ENCODE measurements around the gene TMEM59L. TPM values are rescaled to one million over a fixed set of nuclear protein-coding genes. Genes with fewer than 3 reads are reported as not detected.

Gene TMEM59L
- total and polyA plus RNA-seq, 2 of the 13 experiments (the other 11 are each of a cell fraction or from before 2014, with no cell fraction given), result 0.97 to 5.5 TPM

DNA sequence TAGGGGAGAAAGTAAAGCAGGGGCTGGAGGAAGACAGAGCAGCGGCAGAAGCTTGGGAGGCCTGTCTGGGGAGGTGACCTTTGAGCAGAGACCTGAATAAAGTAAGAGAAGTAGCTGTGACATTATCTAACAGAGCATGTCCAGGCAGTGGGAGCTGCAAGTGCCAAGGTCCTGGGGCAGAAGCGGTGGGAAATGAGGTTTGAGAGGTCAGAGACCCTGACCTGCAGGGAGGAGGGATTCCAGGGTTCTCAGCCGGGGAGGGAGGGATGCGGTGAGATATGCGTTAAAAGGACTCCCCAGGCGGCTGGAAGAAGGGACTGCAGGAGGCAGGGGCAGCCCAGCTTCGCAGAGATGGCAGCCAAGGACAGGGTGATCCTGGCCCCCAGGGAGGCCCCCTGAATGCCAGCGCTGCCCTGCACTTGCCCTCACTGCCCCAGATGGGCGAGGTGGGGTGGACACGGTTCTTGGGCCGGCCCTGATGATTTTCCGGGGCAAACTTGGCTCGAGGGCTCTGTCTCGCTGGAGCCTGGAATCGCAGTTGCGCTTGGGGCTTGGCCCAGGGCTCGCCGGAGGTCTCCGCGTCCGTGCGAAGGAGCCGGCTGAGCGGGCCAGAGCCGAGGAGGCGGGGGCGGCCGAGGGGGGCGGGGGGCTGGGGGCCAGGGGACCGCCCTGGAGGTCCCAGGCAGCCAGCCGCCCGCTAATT is 9.3 kb upstream of the TMEM59L start (continued):
- TF ChIP-seq ZNF547 (CRISPR knock-in tag; IDR thresholded peaks at IDR 0.05) (0 out of 2 replicates have a peak, but pooled peaks have one; percentile 29), ZNF841 (CRISPR knock-in tag; IDR thresholded peaks at IDR 0.05; ENCODE audit: borderline replicate concordance) (no peak), NR2F6 (IDR thresholded peaks at IDR 0.05) (peak; percentile 84), NR2F6 (CRISPR knock-in tag; IDR thresholded peaks at IDR 0.05) (peak; percentile 81), GABPB1 (CRISPR knock-in tag; IDR thresholded peaks at IDR 0.05) (no peak), MIER2 (CRISPR knock-in tag; IDR thresholded peaks at IDR 0.05) (no peak), TCF7 (IDR thresholded peaks at IDR 0.05; ENCODE audit: low read depth) (no peak), ZNF768 (CRISPR knock-in tag; IDR thresholded peaks at IDR 0.05) (no peak), TGIF2 (CRISPR knock-in tag; IDR thresholded peaks at IDR 0.05) (no peak), THAP11 (CRISPR knock-in tag; IDR thresholded peaks at IDR 0.05) (no peak), HNF4A (CRISPR knock-in tag; IDR thresholded peaks at IDR 0.05) (peak; percentile 54), ZNF468 (CRISPR knock-in tag; IDR thresholded peaks at IDR 0.05) (no peak)
- TF ChIP-seq, protein P1, sequence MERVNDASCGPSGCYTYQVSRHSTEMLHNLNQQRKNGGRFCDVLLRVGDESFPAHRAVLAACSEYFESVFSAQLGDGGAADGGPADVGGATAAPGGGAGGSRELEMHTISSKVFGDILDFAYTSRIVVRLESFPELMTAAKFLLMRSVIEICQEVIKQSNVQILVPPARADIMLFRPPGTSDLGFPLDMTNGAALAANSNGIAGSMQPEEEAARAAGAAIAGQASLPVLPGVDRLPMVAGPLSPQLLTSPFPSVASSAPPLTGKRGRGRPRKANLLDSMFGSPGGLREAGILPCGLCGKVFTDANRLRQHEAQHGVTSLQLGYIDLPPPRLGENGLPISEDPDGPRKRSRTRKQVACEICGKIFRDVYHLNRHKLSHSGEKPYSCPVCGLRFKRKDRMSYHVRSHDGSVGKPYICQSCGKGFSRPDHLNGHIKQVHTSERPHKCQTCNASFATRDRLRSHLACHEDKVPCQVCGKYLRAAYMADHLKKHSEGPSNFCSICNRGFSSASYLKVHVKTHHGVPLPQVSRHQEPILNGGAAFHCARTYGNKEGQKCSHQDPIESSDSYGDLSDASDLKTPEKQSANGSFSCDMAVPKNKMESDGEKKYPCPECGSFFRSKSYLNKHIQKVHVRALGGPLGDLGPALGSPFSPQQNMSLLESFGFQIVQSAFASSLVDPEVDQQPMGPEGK (CRISPR knock-in tag; IDR thresholded peaks at IDR 0.05), result peak; percentile 43; the same call in 1 of the 2 replicates
- TF ChIP-seq, protein P2, sequence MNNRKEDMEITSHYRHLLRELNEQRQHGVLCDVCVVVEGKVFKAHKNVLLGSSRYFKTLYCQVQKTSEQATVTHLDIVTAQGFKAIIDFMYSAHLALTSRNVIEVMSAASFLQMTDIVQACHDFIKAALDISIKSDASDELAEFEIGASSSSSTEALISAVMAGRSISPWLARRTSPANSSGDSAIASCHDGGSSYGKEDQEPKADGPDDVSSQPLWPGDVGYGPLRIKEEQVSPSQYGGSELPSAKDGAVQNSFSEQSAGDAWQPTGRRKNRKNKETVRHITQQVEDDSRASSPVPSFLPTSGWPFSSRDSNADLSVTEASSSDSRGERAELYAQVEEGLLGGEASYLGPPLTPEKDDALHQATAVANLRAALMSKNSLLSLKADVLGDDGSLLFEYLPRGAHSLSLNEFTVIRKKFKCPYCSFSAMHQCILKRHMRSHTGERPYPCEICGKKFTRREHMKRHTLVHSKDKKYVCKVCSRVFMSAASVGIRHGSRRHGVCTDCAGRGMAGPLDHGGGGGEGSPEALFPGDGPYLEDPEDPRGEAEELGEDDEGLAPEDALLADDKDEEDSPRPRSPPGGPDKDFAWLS (CRISPR knock-in tag; IDR thresholded peaks at IDR 0.05; ENCODE audit: borderline replicate concordance), result no peak
- TF ChIP-seq, protein P3, sequence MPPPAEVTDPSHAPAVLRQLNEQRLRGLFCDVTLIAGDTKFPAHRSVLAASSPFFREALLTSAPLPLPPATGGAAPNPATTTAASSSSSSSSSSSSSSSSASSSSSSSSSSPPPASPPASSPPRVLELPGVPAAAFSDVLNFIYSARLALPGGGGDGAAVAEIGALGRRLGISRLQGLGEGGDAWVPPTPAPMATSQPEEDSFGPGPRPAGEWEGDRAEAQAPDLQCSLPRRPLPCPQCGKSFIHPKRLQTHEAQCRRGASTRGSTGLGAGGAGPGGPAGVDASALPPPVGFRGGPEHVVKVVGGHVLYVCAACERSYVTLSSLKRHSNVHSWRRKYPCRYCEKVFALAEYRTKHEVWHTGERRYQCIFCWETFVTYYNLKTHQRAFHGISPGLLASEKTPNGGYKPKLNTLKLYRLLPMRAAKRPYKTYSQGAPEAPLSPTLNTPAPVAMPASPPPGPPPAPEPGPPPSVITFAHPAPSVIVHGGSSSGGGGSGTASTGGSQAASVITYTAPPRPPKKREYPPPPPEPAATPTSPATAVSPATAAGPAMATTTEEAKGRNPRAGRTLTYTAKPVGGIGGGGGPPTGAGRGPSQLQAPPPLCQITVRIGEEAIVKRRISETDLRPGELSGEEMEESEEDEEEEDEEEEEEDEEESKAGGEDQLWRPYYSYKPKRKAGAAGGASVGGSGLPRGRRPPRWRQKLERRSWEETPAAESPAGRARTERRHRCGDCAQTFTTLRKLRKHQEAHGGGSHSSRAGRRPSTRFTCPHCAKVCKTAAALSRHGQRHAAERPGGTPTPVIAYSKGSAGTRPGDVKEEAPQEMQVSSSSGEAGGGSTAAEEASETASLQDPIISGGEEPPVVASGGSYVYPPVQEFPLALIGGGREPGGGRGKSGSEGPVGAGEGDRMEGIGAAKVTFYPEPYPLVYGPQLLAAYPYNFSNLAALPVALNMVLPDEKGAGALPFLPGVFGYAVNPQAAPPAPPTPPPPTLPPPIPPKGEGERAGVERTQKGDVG (CRISPR knock-in tag; IDR thresholded peaks at IDR 0.05; ENCODE audit: borderline replicate concordance), result peak; percentile 61; the same call in 1 of the 2 replicates
- TF ChIP-seq, protein P4, sequence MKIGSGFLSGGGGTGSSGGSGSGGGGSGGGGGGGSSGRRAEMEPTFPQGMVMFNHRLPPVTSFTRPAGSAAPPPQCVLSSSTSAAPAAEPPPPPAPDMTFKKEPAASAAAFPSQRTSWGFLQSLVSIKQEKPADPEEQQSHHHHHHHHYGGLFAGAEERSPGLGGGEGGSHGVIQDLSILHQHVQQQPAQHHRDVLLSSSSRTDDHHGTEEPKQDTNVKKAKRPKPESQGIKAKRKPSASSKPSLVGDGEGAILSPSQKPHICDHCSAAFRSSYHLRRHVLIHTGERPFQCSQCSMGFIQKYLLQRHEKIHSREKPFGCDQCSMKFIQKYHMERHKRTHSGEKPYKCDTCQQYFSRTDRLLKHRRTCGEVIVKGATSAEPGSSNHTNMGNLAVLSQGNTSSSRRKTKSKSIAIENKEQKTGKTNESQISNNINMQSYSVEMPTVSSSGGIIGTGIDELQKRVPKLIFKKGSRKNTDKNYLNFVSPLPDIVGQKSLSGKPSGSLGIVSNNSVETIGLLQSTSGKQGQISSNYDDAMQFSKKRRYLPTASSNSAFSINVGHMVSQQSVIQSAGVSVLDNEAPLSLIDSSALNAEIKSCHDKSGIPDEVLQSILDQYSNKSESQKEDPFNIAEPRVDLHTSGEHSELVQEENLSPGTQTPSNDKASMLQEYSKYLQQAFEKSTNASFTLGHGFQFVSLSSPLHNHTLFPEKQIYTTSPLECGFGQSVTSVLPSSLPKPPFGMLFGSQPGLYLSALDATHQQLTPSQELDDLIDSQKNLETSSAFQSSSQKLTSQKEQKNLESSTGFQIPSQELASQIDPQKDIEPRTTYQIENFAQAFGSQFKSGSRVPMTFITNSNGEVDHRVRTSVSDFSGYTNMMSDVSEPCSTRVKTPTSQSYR (CRISPR knock-in tag; IDR thresholded peaks at IDR 0.05; ENCODE audit: borderline replicate concordance), result no peak
- TF ChIP-seq, protein P5, sequence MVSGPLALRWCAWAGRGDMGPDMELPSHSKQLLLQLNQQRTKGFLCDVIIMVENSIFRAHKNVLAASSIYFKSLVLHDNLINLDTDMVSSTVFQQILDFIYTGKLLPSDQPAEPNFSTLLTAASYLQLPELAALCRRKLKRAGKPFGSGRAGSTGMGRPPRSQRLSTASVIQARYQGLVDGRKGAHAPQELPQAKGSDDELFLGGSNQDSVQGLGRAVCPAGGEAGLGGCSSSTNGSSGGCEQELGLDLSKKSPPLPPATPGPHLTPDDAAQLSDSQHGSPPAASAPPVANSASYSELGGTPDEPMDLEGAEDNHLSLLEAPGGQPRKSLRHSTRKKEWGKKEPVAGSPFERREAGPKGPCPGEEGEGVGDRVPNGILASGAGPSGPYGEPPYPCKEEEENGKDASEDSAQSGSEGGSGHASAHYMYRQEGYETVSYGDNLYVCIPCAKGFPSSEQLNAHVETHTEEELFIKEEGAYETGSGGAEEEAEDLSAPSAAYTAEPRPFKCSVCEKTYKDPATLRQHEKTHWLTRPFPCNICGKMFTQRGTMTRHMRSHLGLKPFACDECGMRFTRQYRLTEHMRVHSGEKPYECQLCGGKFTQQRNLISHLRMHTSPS (CRISPR knock-in tag; IDR thresholded peaks at IDR 0.05; ENCODE audit: low read depth), result no peak
